Astrocyte (in vitro differentiated cells and primary cell): ENCODE data around the gene EPB41.

Experiments used
- CTCF ChIP-seq: IDR thresholded peaks from 2 replicates; pipeline ENCODE4 v1.5.1; 2011; ENCODE audit warnings: low read depth, mild to moderate bottlenecking, inconsistent platforms, low read length, moderate library complexity; ENCODE audit not compliant: insufficient read depth
- EZH2 ChIP-seq: IDR thresholded peaks from 2 replicates; pipeline ENCODE4 v1.6.1; 2012; ENCODE audit warnings: mild to moderate bottlenecking, low read length, inconsistent platforms; ENCODE audit not compliant: insufficient read depth

GRCh38 chr1:28986306-28986910 is 72.0 kb downstream of the EPB41 start:
- TF ChIP-seq CTCF (no peak), EZH2 (no peak)
